Activated B cell treated with CpG ODN at 0.5 μM for 24 hours (primary cell): ENCODE data around the gene ABHD17B. TPM values are rescaled to one million over a fixed set of nuclear protein-coding genes. Genes with fewer than 3 reads are reported as not detected.

Experiments
- ATAC-seq: fragments of 200-7000 bp; cut with Tn5 transposase; one replicate; pipeline ENCODE4 v1.10.0; 2021; ENCODE audit warnings: low read depth, mild to moderate bottlenecking, moderate library complexity
- CTCF ChIA-PET: fragments of 350-600 bp; sonication (Branson Sonifier 250); formaldehyde crosslinking; loops from one replicate; lab custom pipeline; 2021; ENCODE audit warnings: antibody characterized with exemption; lab: Charles Lee
- POLR2A ChIA-PET: fragments of 350-600 bp; sonication (Branson Sonifier 250); formaldehyde crosslinking; loops from one replicate; lab custom pipeline; 2021; ENCODE audit warnings: antibody characterized with exemption; lab: Charles Lee
- DNase-seq: peaks from one replicate; pipeline ENCODE4 v3.0.0; 2022
- H3K27ac Mint-ChIP-seq: one replicate; pipeline ENCODE4 v1.8.0; 2020; ENCODE audit warnings: mixed read lengths
- H3K27me3 Mint-ChIP-seq: one replicate; pipeline ENCODE4 v1.8.0; 2021; ENCODE audit warnings: mixed read lengths
- H3K36me3 Mint-ChIP-seq: one replicate; pipeline ENCODE4 v1.8.0; 2021; ENCODE audit warnings: low read depth, mixed read lengths
- H3K4me1 Mint-ChIP-seq: one replicate; pipeline ENCODE4 v1.8.0; 2021; ENCODE audit warnings: mixed read lengths
- H3K4me3 Mint-ChIP-seq: one replicate; pipeline ENCODE4 v1.8.0; 2020; ENCODE audit warnings: mild to moderate bottlenecking, mixed read lengths
- H3K9me3 Mint-ChIP-seq: one replicate; pipeline ENCODE4 v1.8.0; 2020; ENCODE audit warnings: mixed read lengths
- CTCF ChIP-seq: fragments of 200-600 bp; IDR thresholded peaks from one replicate; pipeline ENCODE4 v1.8.0; 2022; ENCODE audit warnings: antibody characterized with exemption, mild to moderate bottlenecking
- intact Hi-C: fragments of 100-400 bp; cut with micrococcal nuclease; formaldehyde crosslinking; loops from one replicate; pipeline ENCODE4 v1.15.1; 2024
- total RNA-seq: library from RNA; stranded (reverse); gene quantifications from 2 replicates; pipeline ENCODE4 v1.2.3, GENCODE V29; 2022

The ABHD17B gene
- total RNA-seq, 1 donor from 2014 or later: 18.6 TPM

- ATAC-seq (no peak), DNase-seq (no peak)
- ChIA-PET POLR2A (interaction anchor here (2.9 kb wide), 1 partner anchor 15 kb away, joined by 18 read pairs; the partner anchor contains the start of genes ABHD17B and C9orf85), CTCF (interaction anchor here (0.6 kb wide), 1 partner anchor 11 kb away, joined by 4 read pairs; no protein-coding TSS in a partner anchor)
- peaks cover 5% of the 10 kb centered on the region for H3K36me3 Mint-ChIP-seq
- intact Hi-C loops: loop anchor here (1.0 to 5.0 kb wide), 2 partner anchors 7 to 129 kb away; partner anchors contain the start of gene CEMIP2
- H3K9me3 Mint-ChIP-seq: no peaks in the 10 kb centered on the region
- peak overlapping the region; percentile 35 for H3K27ac Mint-ChIP-seq
- no peaks in the 10 kb centered on the region for H3K27me3 Mint-ChIP-seq
- TF ChIP-seq CTCF: no peak
- peaks cover 87% of the 10 kb centered on the region for H3K4me1 Mint-ChIP-seq
- H3K4me3 Mint-ChIP-seq: no peak overlapping the region
Observed at GRCh38 chr9:71895955-71896354, 15.0 kb downstream of the ABHD17B start.

DNA sequence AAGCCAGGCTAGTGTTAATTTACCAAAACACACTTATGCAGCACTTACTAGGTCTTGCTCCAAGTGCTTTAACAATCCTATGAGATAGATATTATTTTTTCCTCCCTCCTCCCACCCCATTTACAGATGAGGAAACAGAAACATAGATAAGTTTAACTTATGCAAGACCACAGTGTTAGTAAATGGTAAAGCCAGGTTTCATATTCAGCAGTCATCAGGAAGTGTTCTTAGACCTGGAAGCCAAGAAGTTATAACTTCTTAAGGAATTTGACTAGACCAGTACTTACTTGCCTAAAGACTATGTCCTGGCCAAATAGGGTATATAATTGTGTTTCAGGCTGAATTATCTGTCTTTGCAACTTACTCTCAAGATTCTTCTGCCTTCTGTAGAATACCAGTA is 15.9 kb downstream of the ABHD17B start:
- H3K4me1 Mint-ChIP-seq: peaks cover 84% of the 10 kb centered on the region

GRCh38 chr9:71891557-71892189 is 19.3 kb downstream of the ABHD17B start:
- Mint-ChIP-seq H3K27ac (peak overlapping the region; percentile 21), H3K36me3 (peaks cover 5% of the 10 kb centered on the region), H3K4me3 (peak overlapping the region; percentile 17), H3K9me3 (no peaks in the 10 kb centered on the region), H3K4me1 (peaks cover 75% of the 10 kb centered on the region), H3K27me3 (no peaks in the 10 kb centered on the region)
- DNase-seq: no peak
- POLR2A ChIA-PET: interaction anchor here (1.3 to 2.2 kb wide), 3 partner anchors 19 to 474 kb away, joined by 3 to 12 read pairs (median 4); partner anchors contain the start of genes ABHD17B, C9orf85 and ZFAND5
- peak; percentile 54 for ATAC-seq
- TF ChIP-seq CTCF: no peak
- CTCF ChIA-PET: no interaction called here
- intact Hi-C loops: loop anchor here (1.0 kb wide), 1 partner anchor 9 kb away; no protein-coding TSS in a partner anchor

More for the DNA sequence above, 15.9 kb downstream of the ABHD17B start:
- CTCF ChIA-PET: no interaction called here
- Mint-ChIP-seq H3K4me3 (no peak overlapping the region), H3K27me3 (no peaks in the 10 kb centered on the region), H3K36me3 (peaks cover 5% of the 10 kb centered on the region), H3K27ac (peak overlapping the region; percentile 15), H3K9me3 (no peaks in the 10 kb centered on the region)
- intact Hi-C loops: loop anchor here (1.0 to 5.0 kb wide), 2 partner anchors 8 to 128 kb away; partner anchors contain the start of gene CEMIP2
- DNase-seq (no peak), ATAC-seq (no peak)
- POLR2A ChIA-PET: interaction anchor here (1.0 to 2.9 kb wide), 2 partner anchors 16 kb away, joined by 4 to 18 read pairs; partner anchors contain the start of genes ABHD17B and C9orf85
- no peak for TF ChIP-seq CTCF

GRCh38 chr9:71890042-71890679 is 20.8 kb downstream of the ABHD17B start:
- TF ChIP-seq CTCF: no peak
- no peak for DNase-seq
- intact Hi-C loops: no loop called here
- no peak for ATAC-seq
- H3K27me3 Mint-ChIP-seq: no peaks in the 10 kb centered on the region
- no peak overlapping the region for H3K27ac Mint-ChIP-seq
- H3K4me1 Mint-ChIP-seq: peaks cover 74% of the 10 kb centered on the region
- no peaks in the 10 kb centered on the region for H3K9me3 Mint-ChIP-seq
- ChIA-PET CTCF (no interaction called here), POLR2A (interaction anchor here (0.5 to 2.2 kb wide), 3 partner anchors 9 to 121 kb away, joined by 3 to 12 read pairs (median 5); partner anchors contain the start of genes ABHD17B and C9orf85)
- peaks cover 5% of the 10 kb centered on the region for H3K36me3 Mint-ChIP-seq
- H3K4me3 Mint-ChIP-seq: no peak overlapping the region

DNA sequence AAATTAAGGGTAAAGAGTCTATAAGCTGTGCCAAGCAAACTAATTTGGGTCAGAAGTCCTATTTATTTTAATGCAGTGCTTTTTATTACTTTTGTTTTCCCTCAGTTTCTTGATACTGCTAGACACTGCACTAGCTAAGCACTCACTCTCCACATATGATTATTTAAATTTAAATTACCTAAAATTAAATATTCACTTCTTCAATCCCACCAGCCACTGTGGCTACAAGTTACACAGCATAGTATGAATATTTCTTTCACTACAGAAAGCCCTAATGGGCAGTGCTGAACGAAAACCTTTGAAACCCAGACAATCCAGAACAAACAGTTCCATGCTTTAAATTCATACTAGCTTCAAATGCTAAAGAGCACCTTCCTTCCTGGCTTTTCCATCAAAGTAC is 23.6 kb downstream of the ABHD17B start:
- Mint-ChIP-seq H3K27ac (peak overlapping the region; percentile 10), H3K36me3 (peaks cover 15% of the 10 kb centered on the region), H3K4me3 (no peak overlapping the region), H3K9me3 (peaks cover 12% of the 10 kb centered on the region), H3K4me1 (peaks cover 59% of the 10 kb centered on the region), H3K27me3 (no peaks in the 10 kb centered on the region)
- POLR2A ChIA-PET: interaction anchor here (1.6 kb wide), 1 partner anchor 24 kb away, joined by 7 read pairs; the partner anchor contains the start of genes ABHD17B and C9orf85
- TF ChIP-seq CTCF: no peak
- CTCF ChIA-PET: interaction anchor here (1.1 kb wide), 2 partner anchors 80 to 137 kb away, joined by 3 read pairs; no protein-coding TSS in a partner anchor
- intact Hi-C loops: loop anchor here (5.0 kb wide), 1 partner anchor 35 kb away; no protein-coding TSS in a partner anchor
- no peak for DNase-seq
- no peak for ATAC-seq
